MCF 10A (cell line): Measurements from ENCODE around the gene DTWD1. TPM values are rescaled to one million over a fixed set of nuclear protein-coding genes. Genes with fewer than 3 reads are reported as not detected.
"Not testable (repeated sequence)": the region's sequence is repeated elsewhere in the genome, so short reads cannot be mapped to it uniquely, and the experiment has no call there.

Experiments used
- Bru-seq: library from RNA; stranded (reverse); fragments of 400-500 nt; gene quantifications from one replicate; lab custom pipeline; 2021; lab: Mats Ljungman, UMichigan
- BruChase-seq, 2 experiments: library from RNA; stranded (reverse); fragments of 400-500 nt; gene quantifications; one replicate each; lab custom pipeline; 2021; lab: Mats Ljungman, UMichigan
- BruUV-seq: library from RNA; stranded (reverse); fragments of 400-500 nt; replicated peaks from 2 replicates; lab custom pipeline; 2021; lab: Mats Ljungman, UMichigan
- CTCF ChIA-PET: fragments of 300-600 bp; sonication (Branson Sonifier 250); formaldehyde crosslinking; extraction: SDS; loops from one replicate; lab custom pipeline; 2021; ENCODE audit warnings: antibody characterized with exemption, inconsistent platforms; lab: Yijun Ruan, JAX
- POLR2A ChIA-PET: fragments of 300-600, 350-650 bp; sonication (Branson Sonifier 250); formaldehyde crosslinking; extraction: SDS; loops from one replicate; lab custom pipeline; 2020; ENCODE audit warnings: antibody characterized with exemption, inconsistent platforms; lab: Yijun Ruan, JAX
- DNase-seq: peaks from one replicate; pipeline ENCODE4 v3.0.0-alpha.2; 2018; ENCODE audit not compliant: unreplicated experiment
- H3K27ac Mint-ChIP-seq: one replicate; pipeline ENCODE4 v1.8.0; 2022; ENCODE audit warnings: mild to moderate bottlenecking, low read depth, mixed read lengths; ENCODE audit not compliant: unreplicated experiment
- H3K27me3 Mint-ChIP-seq: one replicate; pipeline ENCODE4 v1.8.0; 2022; ENCODE audit warnings: mixed read lengths; ENCODE audit not compliant: insufficient read depth, unreplicated experiment
- H3K36me3 Mint-ChIP-seq: one replicate; pipeline ENCODE4 v1.8.0; 2022; ENCODE audit warnings: mild to moderate bottlenecking, moderate library complexity, mixed read lengths; ENCODE audit not compliant: insufficient read depth, unreplicated experiment
- H3K4me1 Mint-ChIP-seq: one replicate; pipeline ENCODE4 v1.8.0; 2022; ENCODE audit warnings: mixed read lengths; ENCODE audit not compliant: insufficient read depth, unreplicated experiment
- H3K4me3 Mint-ChIP-seq: one replicate; pipeline ENCODE4 v1.8.0; 2022; ENCODE audit warnings: mild to moderate bottlenecking, moderate library complexity, mixed read lengths; ENCODE audit not compliant: unreplicated experiment
- H3K9me3 Mint-ChIP-seq: one replicate; pipeline ENCODE4 v1.8.0; 2022; ENCODE audit warnings: mixed read lengths; ENCODE audit not compliant: unreplicated experiment
- CTCF ChIP-seq: fragments of 200-600 bp; IDR thresholded peaks from one replicate; pipeline ENCODE4 v1.8.0; 2022; ENCODE audit warnings: antibody characterized with exemption, mild to moderate bottlenecking; ENCODE audit not compliant: unreplicated experiment
- intact Hi-C: fragments of 100-400 bp; cut with micrococcal nuclease; formaldehyde crosslinking; loops from 2 replicates; pipeline ENCODE4 v1.14.1; 2022
- long read RNA-seq: library from polyadenylated mRNA; stranded (forward); transcript quantifications from one replicate; pipeline ENCODE4 v2.0.0, GENCODE V29; 2022
- total RNA-seq: library from RNA; stranded (reverse); gene quantifications from 2 replicates; pipeline ENCODE4 v1.2.3, GENCODE V29; 2022

The DTWD1 gene
- 29.6 and 31.0 TPM in 2 replicates for total RNA-seq
- percentile 84 among the genes with signal in this experiment for Bru-seq, nascent RNA
- BruChase-seq, experiment 1, labeled RNA remaining after a 6-hour chase = percentile 86 among the genes with signal in this experiment
- BruChase-seq, experiment 2, labeled RNA remaining after a 2-hour chase = percentile 90 among the genes with signal in this experiment
- long read RNA-seq, transcript DTWD1-202 (5 exons, 1,584 nt) = major isoform, 27 of 57 reads
- long read RNA-seq, partial matches to known transcripts = 5 of 57 reads
- long read RNA-seq, other reads (novel, unspliced or antisense) = 21 of 57 reads

- no peak for TF ChIP-seq CTCF
- Mint-ChIP-seq H3K4me3 (peak within 1 kb of the TSS; percentile 92), H3K36me3 (peaks cover 13% of the 10 kb centered on the region), H3K9me3 (no peaks in the 10 kb centered on the region), H3K27me3 (no peaks in the 10 kb centered on the region), H3K27ac (peak within 1 kb of the TSS; percentile 98), H3K4me1 (peaks cover 23% of the 10 kb centered on the region)
- intact Hi-C loops = loop anchor here (1.0 to 10.0 kb wide), 10 partner anchors 66 to 752 kb away; partner anchors contain the start of gene FGF7
- DNase-seq = peak; percentile 96
- BruUV-seq = no TSS peak
- ChIA-PET POLR2A (interaction anchor here (0.6 to 3.0 kb wide), 31 partner anchors 10 to 1370 kb away, joined by 3 to 21 read pairs (median 4); partner anchors contain the start of genes COPS2, GABPB1 and GALK2), CTCF (interaction anchor here (0.6 to 0.7 kb wide), 3 partner anchors 84 to 253 kb away, joined by 3 to 4 read pairs (median 3); no protein-coding TSS in a partner anchor)
Observed at GRCh38 chr15:49620658-49621368, at the start of gene DTWD1, which contains the start of gene FAM227B. Gene DTWD1 (plus strand): TSS chr15:49621048. CDS start chr15:49625168, 4,120 bp downstream. Gene FAM227B (minus strand): TSS chr15:49620818. CDS start chr15:49615171, 5,647 bp downstream.

GRCh38 chr15:49573421-49573820, 47.4 kb upstream of the DTWD1 start:
- no peak for TF ChIP-seq CTCF
- peaks cover 6% of the 10 kb centered on the region for H3K36me3 Mint-ChIP-seq
- ChIA-PET POLR2A (no interaction called here), CTCF (interaction anchor here (0.6 kb wide), 1 partner anchor 136 kb away, joined by 3 read pairs; no protein-coding TSS in a partner anchor)
- H3K27me3 Mint-ChIP-seq = no peaks in the 10 kb centered on the region
- no peaks in the 10 kb centered on the region for H3K4me1 Mint-ChIP-seq
- BruUV-seq = no TSS peak
- no peak for DNase-seq
- intact Hi-C loops = no loop called here
- no peak overlapping the region for H3K4me3 Mint-ChIP-seq
- H3K9me3 Mint-ChIP-seq = peaks cover 14% of the 10 kb centered on the region
- no peak overlapping the region for H3K27ac Mint-ChIP-seq

GRCh38 chr15:49589030-49589429, 31.8 kb upstream of the DTWD1 start:
- no peak for TF ChIP-seq CTCF
- H3K4me3 Mint-ChIP-seq = no peak overlapping the region
- BruUV-seq = no TSS peak
- intact Hi-C loops = no loop called here
- CTCF ChIA-PET = interaction anchor here (0.5 kb wide), 2 partner anchors 11 to 727 kb away, joined by 3 read pairs; no protein-coding TSS in a partner anchor
- H3K27me3 Mint-ChIP-seq = no peaks in the 10 kb centered on the region
- H3K9me3 Mint-ChIP-seq = no peaks in the 10 kb centered on the region
- POLR2A ChIA-PET = no interaction called here
- DNase-seq = no peak
- no peak overlapping the region for H3K27ac Mint-ChIP-seq
- no peaks in the 10 kb centered on the region for H3K36me3 Mint-ChIP-seq
- H3K4me1 Mint-ChIP-seq = peaks cover 8% of the 10 kb centered on the region

GRCh38 chr15:49592829-49593316, 28.0 kb upstream of the DTWD1 start:
- H3K27ac Mint-ChIP-seq, H3K27me3 Mint-ChIP-seq, H3K4me3 Mint-ChIP-seq, H3K9me3 Mint-ChIP-seq, intact Hi-C loops, BruUV-seq, CTCF ChIA-PET, DNase-seq, H3K36me3 Mint-ChIP-seq, H3K4me1 Mint-ChIP-seq: not testable (repeated sequence)
- POLR2A ChIA-PET = interaction anchor here (0.6 kb wide), 1 partner anchor 28 kb away, joined by 3 read pairs; the partner anchor contains the start of gene FAM227B
